GM20000 (cell line): ENCODE results near the gene LTB.

Experiments
- DNase-seq: peaks from one replicate; pipeline ENCODE4 v3.0.0; 2012; ENCODE audit warnings: low spot score
- TF ChIP-seq, protein P1 (sequence below): IDR thresholded peaks from 2 replicates; pipeline ENCODE4 v1.5.1; 2012; ENCODE audit warnings: mild to moderate bottlenecking, control low read depth; ENCODE audit errors: extremely low read depth, missing control alignments

Gene LTB

DNA sequence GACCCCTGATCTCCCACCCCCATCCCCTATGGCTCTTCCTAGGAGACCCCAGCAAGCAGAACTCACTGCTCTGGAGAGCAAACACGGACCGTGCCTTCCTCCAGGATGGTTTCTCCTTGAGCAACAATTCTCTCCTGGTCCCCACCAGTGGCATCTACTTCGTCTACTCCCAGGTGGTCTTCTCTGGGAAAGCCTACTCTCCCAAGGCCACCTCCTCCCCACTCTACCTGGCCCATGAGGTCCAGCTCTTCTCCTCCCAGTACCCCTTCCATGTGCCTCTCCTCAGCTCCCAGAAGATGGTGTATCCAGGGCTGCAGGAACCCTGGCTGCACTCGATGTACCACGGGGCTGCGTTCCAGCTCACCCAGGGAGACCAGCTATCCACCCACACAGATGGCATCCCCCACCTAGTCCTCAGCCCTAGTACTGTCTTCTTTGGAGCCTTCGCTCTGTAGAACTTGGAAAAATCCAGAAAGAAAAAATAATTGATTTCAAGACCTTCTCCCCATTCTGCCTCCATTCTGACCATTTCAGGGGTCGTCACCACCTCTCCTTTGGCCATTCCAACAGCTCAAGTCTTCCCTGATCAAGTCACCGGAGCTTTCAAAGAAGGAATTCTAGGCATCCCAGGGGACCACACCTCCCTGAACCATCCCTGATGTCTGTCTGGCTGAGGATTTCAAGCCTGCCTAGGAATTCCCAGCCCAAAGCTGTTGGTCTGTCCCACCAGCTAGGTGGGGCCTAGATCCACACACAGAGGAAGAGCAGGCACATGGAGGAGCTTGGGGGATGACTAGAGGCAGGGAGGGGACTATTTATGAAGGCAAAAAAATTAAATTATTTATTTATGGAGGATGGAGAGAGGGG lies 8.8 kb downstream of the LTB start:
- DNase-seq, result no peak
- TF ChIP-seq, protein P1, sequence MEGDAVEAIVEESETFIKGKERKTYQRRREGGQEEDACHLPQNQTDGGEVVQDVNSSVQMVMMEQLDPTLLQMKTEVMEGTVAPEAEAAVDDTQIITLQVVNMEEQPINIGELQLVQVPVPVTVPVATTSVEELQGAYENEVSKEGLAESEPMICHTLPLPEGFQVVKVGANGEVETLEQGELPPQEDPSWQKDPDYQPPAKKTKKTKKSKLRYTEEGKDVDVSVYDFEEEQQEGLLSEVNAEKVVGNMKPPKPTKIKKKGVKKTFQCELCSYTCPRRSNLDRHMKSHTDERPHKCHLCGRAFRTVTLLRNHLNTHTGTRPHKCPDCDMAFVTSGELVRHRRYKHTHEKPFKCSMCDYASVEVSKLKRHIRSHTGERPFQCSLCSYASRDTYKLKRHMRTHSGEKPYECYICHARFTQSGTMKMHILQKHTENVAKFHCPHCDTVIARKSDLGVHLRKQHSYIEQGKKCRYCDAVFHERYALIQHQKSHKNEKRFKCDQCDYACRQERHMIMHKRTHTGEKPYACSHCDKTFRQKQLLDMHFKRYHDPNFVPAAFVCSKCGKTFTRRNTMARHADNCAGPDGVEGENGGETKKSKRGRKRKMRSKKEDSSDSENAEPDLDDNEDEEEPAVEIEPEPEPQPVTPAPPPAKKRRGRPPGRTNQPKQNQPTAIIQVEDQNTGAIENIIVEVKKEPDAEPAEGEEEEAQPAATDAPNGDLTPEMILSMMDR, result no peak

DNA sequence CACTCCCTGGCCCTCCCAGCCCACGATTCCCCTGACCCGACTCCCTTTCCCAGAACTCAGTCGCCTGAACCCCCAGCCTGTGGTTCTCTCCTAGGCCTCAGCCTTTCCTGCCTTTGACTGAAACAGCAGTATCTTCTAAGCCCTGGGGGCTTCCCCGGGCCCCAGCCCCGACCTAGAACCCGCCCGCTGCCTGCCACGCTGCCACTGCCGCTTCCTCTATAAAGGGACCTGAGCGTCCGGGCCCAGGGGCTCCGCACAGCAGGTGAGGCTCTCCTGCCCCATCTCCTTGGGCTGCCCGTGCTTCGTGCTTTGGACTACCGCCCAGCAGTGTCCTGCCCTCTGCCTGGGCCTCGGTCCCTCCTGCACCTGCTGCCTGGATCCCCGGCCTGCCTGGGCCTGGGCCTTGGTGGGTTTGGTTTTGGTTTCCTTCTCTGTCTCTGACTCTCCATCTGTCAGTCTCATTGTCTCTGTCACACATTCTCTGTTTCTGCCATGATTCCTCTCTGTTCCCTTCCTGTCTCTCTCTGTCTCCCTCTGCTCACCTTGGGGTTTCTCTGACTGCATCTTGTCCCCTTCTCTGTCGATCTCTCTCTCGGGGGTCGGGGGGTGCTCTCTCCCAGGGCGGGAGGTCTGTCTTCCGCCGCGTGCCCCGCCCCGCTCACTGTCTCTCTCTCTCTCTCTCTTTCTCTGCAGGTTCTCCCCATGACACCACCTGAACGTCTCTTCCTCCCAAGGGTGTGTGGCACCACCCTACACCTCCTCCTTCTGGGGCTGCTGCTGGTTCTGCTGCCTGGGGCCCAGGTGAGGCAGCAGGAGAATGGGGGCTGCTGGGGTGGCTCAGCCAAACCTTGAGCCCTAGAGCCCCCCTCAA lies 9.9 kb downstream of the LTB start, which contains the start of gene LTA:
Gene LTA, plus strand, starts transcription at position 249 of the 871 bp plus-strand sequence. Its CDS starts 454 bp downstream, at position 703.
- TF ChIP-seq, protein P1, result no peak
- no peak for DNase-seq

DNA sequence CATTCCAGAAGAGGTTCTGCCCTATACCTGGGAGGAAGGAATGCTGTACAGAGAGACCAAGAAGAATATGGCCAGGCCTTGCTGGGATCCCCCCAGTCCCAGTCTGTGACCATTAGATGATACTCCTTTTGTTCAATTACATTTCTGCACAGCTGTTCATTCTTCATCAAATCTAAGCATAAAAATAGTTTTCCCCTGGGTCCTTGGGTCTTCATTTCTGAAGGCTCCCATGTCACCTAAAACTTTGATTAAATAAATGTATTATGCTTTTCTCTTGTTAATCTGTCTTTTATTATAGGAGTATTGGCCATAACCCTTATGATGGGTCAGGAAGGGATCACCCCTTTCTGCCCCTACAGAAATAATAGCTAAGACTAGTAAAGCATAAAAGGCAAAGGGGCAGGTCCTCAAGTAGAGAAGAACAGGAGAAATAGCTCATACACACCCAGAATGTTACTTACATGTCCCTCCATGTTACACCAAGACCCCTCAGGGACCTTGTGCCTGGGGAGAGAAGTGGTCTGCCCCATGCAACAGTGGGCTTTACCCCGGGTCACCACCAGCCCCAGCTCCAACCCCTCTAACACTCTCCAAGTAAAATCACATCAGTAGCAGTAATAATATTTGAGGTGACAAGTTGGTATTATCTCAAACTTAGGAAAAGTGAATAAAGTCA lies 12.2 kb downstream of the LTB start:
- no peak for DNase-seq
- TF ChIP-seq, protein P1, result no peak

DNA sequence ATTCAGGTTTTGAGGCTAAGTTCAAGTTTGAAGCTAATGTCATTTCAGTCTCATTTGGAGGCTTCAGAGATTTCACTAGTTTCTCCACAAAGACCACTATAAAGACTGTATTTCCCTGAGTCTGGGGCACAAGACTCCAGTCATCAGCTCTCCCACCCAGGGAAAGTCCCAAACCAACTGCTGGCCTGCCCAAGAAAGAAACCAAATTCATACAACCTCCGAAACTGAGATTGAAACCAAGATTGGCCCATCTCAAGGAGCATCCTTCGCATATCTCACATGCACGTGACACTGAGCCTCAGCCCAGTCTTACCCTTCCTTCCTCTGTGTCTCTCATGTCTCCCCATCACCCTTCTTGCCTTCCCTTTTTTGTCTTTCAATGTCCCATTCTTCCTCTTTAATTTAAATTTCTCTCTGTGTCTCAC lies 13.7 kb downstream of the LTB start:
- peak; percentile 74 for DNase-seq
- TF ChIP-seq, protein P1, result no peak

DNA sequence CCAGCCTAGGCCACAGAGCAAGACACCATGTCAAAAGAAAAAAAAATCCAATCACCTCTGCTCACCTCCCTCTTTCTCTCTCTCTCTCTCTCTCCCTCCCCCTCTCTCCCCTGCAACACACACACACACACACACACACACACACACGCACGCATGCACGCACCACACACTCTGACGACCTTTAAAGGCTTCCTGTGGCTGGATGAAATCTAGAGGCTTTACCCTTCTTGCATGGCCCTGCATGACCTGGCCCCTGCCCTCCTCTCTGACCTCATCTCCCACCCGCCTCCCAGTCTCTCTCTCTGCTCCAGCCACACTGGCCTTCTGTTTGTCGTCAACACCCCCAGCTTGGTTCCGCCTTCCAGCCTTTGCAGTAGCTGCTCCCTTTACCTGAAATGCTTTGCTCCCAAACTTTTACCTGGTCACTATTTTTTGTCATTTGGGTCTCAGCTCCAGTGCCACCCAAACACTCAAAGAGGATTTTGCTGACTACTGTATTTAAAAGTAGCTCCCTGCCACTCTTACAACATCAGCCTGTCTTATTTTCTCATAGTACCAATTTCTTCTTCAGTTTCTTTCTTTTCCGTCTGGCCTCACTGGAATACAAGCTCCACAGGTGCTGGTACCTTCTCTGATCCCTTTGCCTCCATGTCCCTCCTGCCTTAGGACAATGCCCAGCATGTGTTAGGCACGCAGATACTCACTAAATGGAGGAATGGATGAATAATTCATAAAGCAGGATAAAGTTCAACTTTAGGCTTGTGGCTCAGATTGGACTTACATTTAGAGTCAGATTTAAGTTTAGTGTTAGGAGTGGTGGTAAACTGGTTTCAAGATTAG lies 14.5 kb downstream of the LTB start:
- DNase-seq, result peak; percentile 39
- TF ChIP-seq, protein P1, result no peak

DNA sequence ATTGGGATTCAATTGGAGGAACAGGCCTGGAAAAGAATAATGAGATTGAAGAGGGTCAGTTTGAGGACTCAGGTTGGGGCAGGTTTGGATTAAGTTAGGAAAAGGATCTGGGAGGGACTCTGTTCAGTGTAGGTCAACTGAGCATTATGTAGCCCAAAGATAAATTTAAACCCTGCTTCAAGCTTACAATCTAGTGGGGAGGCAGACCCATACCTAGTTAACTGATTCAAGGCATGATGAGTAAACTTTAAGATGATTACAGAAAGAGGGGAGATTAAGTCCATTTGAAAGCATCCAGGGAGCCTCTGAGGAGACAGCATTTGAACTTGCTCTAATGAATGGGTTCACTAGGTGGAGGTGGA lies 21.5 kb downstream of the LTB start:
- TF ChIP-seq, protein P1, result no peak
- no peak for DNase-seq
